ENCODE data around the gene EBI3. TPM values are rescaled to one million over a fixed set of nuclear protein-coding genes. Genes with fewer than 3 reads are reported as not detected.
A peak's percentile ranks its signal among the peaks of the same experiment; 100 is the strongest.

EBI3 gene
- total RNA-seq, 3 donors from 2014 or later, result 1.1 to 5.4 (median 3.6) TPM

DNA sequence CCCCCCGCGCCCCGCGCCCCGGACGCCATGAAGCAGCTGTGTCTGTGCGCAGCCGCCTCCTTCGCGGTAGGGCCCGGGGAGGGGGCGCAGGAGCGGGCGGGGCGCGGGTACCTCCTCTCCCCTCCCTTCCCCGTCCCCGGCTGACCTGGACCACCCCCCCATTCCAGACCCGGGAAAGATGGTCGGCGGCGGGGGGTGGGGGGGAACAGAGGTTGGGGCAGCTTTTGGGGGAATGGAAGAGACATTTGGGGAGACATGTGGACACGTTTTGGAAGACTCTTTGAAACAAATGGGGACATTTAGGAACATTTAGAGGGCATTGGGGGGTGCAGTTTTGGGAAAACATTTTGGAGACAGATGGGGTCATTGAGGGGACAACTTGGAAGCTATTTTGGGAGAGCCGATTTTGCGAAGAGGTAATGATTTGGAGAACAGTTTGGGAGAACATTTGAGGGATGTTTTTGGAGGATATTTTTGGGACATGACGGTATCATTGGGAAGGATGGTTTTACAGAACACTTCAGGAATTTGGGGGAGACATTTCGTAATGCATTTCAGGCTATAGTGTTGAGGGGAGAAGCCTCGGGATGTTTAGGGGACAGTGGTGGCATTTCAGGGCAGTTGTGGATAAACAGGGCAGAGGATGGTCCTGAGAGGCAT lies 30.7 kb upstream of the EBI3 start:
- H3K9me3 ChIP-seq, result no peaks in the 10 kb centered on the region
- peaks cover 3% of the 10 kb centered on the region for H3K4me1 ChIP-seq (ENCODE audit: low read depth)
- ATAC-seq (no peak), DNase-seq (no peak)
- H3K36me3 ChIP-seq (ENCODE audit: low read depth), result no peaks in the 10 kb centered on the region
- intact Hi-C loops (cut with DNase I, micrococcal nuclease), result no loop called here
- H3K4me3 ChIP-seq, result no peak overlapping the region
- TF ChIP-seq CTCF (IDR thresholded peaks at IDR 0.05), result no peak

GRCh38 chr19:4199699-4200293 lies 29.5 kb upstream of the EBI3 start:
- DNase-seq (peak in 2 of 3 donors; percentile 59 to 67), ATAC-seq (peak; percentile 70)
- no peaks in the 10 kb centered on the region for H3K36me3 ChIP-seq (ENCODE audit: low read depth)
- H3K9me3 ChIP-seq, result no peaks in the 10 kb centered on the region
- intact Hi-C loops (cut with DNase I, micrococcal nuclease), result no loop called here
- H3K4me3 ChIP-seq, result no peak overlapping the region
- peaks cover 3% of the 10 kb centered on the region for H3K4me1 ChIP-seq (ENCODE audit: low read depth)
- no peak for TF ChIP-seq CTCF (IDR thresholded peaks at IDR 0.05)

GRCh38 chr19:4200940-4201542 lies 28.3 kb upstream of the EBI3 start:
- Histone ChIP-seq H3K36me3 (ENCODE audit: low read depth) (no peaks in the 10 kb centered on the region), H3K9me3 (no peaks in the 10 kb centered on the region), H3K4me3 (no peak overlapping the region), H3K4me1 (ENCODE audit: low read depth) (peaks cover 3% of the 10 kb centered on the region)
- DNase-seq, result no peak
- intact Hi-C loops (cut with DNase I, micrococcal nuclease), result no loop called here
- TF ChIP-seq CTCF (IDR thresholded peaks at IDR 0.05), result no peak
- ATAC-seq, result no peak

DNA sequence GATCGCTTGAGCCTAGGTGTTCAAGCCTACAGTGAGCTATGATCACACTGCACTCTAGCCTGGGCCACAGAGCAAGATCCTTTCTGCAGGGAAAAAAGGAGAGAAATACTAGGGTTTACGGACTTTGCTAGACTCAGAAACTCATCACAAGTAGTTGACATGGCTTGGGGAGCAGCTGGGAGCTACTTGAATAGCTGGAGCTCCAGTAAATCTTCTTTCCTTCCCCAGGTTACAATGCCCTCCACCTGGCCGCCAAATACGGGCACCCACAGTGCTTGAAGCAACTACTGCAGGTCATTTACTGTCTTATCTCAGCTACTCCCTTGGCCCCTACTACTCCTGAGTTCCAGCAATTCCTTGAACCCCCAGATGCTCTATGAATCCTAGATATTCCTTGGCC lies 27.5 kb upstream of the EBI3 start:
- no peaks in the 10 kb centered on the region for H3K9me3 ChIP-seq
- ATAC-seq, result no peak
- H3K4me1 ChIP-seq (ENCODE audit: low read depth), result peaks cover 3% of the 10 kb centered on the region
- no peak for DNase-seq
- TF ChIP-seq CTCF (IDR thresholded peaks at IDR 0.05), result no peak
- H3K4me3 ChIP-seq, result no peak overlapping the region
- H3K36me3 ChIP-seq (ENCODE audit: low read depth), result no peaks in the 10 kb centered on the region
- intact Hi-C loops (cut with DNase I, micrococcal nuclease), result no loop called here

DNA sequence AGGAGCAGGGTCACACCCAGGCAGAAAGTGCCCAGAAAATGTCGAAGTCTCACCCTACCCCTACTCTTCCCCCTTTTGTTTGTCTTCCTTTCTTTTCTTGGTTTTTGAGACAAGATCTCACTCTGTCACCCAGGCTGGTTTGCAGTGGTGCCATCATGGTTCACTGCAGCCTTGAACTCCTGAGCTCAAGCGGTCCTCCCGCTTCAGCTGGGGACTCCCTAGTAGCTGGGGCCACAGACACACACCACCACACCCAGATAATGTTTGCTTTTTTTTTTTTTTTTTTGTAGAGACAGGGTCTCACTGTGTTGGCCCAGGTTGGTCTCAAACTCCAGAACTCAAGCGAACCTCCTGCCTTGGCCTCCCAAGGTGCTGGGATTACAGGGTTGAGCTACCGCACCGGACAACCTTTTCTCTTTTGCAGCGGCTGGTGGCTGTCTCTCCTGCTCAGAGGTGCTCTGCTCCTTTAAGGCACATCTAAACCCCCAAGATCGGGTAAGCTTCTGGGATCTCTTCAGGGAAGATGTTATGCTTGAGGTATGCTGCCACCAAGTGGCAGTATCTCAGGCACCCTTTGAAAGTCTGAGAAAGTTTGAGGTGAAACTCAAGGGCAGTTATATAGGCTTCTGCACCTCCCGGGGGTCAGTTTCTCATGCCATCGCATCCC lies 22.4 kb upstream of the EBI3 start:
- ATAC-seq (peak; percentile 53), DNase-seq (peak in 1 of 3 donors; percentile 36)
- Histone ChIP-seq H3K9me3 (no peaks in the 10 kb centered on the region), H3K4me1 (ENCODE audit: low read depth) (no peaks in the 10 kb centered on the region), H3K4me3 (no peak overlapping the region), H3K36me3 (ENCODE audit: low read depth) (no peaks in the 10 kb centered on the region)
- TF ChIP-seq CTCF (IDR thresholded peaks at IDR 0.05), result no peak
- intact Hi-C loops (cut with DNase I, micrococcal nuclease), result no loop called here

Measured in mucosa of descending colon (tissue), 3 donors.